MG63 (cell line): ENCODE data around the gene FCRL3. TPM values are rescaled to one million over a fixed set of nuclear protein-coding genes. Genes with fewer than 3 reads are reported as not detected.
"Not testable (repeated sequence)": the region's sequence is repeated elsewhere in the genome, so short reads cannot be mapped to it uniquely, and the experiment has no call there.

Source experiments
- DNase-seq: peaks from one replicate; pipeline ENCODE4 v3.0.0-alpha.2; 2020
- H3K27me3 ChIP-seq: fragments of 250-450 bp; sonication (Bioruptor Pico); 2 replicates; pipeline ENCODE4 v1.5.1; 2020; ENCODE audit warnings: mild to moderate bottlenecking, moderate library complexity
- H3K36me3 ChIP-seq: fragments of 250-450 bp; sonication (Bioruptor Pico); 2 replicates; pipeline ENCODE4 v1.5.1; 2020; ENCODE audit warnings: mild to moderate bottlenecking, moderate library complexity
- H3K4me3 ChIP-seq: fragments of 250-450 bp; sonication (Bioruptor Pico); 2 replicates; pipeline ENCODE4 v1.5.1; 2020; ENCODE audit warnings: mild to moderate bottlenecking, moderate library complexity
- H3K9me3 ChIP-seq: fragments of 250-450 bp; sonication (Bioruptor Pico); 2 replicates; pipeline ENCODE4 v1.5.1; 2020; ENCODE audit warnings: mild to moderate bottlenecking, moderate library complexity
- total RNA-seq: library from RNA; depleted of rRNA; stranded (reverse); fragments of >200 nt; shearing (Covaris generic); gene quantifications from 2 replicates; pipeline ENCODE4 v1.2.3, GENCODE V29; 2014; ENCODE audit warnings: low replicate concordance; rRNA removed

FCRL3 gene, protein sequence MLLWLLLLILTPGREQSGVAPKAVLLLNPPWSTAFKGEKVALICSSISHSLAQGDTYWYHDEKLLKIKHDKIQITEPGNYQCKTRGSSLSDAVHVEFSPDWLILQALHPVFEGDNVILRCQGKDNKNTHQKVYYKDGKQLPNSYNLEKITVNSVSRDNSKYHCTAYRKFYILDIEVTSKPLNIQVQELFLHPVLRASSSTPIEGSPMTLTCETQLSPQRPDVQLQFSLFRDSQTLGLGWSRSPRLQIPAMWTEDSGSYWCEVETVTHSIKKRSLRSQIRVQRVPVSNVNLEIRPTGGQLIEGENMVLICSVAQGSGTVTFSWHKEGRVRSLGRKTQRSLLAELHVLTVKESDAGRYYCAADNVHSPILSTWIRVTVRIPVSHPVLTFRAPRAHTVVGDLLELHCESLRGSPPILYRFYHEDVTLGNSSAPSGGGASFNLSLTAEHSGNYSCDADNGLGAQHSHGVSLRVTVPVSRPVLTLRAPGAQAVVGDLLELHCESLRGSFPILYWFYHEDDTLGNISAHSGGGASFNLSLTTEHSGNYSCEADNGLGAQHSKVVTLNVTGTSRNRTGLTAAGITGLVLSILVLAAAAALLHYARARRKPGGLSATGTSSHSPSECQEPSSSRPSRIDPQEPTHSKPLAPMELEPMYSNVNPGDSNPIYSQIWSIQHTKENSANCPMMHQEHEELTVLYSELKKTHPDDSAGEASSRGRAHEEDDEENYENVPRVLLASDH
- total RNA-seq = not detected in 2 replicates

DNA sequence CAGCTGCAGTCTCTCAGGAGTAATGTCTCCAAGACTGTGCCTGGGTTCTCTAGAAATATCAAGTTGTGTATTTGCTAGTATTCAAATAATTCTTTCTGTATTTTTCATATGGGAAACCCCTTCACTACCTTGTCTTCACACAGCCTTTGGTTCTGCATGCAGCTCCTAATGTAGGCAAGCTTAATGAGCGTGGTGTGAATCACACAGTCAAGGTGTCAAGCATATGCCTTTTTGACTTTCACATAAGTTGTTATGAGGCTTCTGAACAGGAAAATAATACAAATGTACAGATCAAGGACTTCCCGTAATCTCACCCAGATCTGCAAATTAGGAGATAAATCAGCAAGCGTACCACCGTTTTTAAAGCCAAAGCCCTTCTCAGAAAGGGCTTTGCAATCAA lies at the start of gene FCRL3:
FCRL3 (minus strand) TSS at position 38 of the 400 bp plus-strand sequence. CDS start 280 bp downstream, outside the sequence.
- Histone ChIP-seq H3K4me3 (no peak within 1 kb of the TSS), H3K9me3 (no peaks in the 10 kb centered on the region), H3K36me3 (no peaks in the 10 kb centered on the region), H3K27me3 (peaks cover 13% of the 10 kb centered on the region)
- no peak for DNase-seq

- no peaks in the 10 kb centered on the region for H3K36me3 ChIP-seq
- H3K9me3 ChIP-seq = no peaks in the 10 kb centered on the region
- no peaks in the 10 kb centered on the region; the same call in 1 of the 2 replicates for H3K27me3 ChIP-seq
- no peak overlapping the region for H3K4me3 ChIP-seq
- DNase-seq = no peak
These were observed 47.8 kb upstream of the FCRL3 start for GRCh38 chr1:157748262-157748817.

DNA sequence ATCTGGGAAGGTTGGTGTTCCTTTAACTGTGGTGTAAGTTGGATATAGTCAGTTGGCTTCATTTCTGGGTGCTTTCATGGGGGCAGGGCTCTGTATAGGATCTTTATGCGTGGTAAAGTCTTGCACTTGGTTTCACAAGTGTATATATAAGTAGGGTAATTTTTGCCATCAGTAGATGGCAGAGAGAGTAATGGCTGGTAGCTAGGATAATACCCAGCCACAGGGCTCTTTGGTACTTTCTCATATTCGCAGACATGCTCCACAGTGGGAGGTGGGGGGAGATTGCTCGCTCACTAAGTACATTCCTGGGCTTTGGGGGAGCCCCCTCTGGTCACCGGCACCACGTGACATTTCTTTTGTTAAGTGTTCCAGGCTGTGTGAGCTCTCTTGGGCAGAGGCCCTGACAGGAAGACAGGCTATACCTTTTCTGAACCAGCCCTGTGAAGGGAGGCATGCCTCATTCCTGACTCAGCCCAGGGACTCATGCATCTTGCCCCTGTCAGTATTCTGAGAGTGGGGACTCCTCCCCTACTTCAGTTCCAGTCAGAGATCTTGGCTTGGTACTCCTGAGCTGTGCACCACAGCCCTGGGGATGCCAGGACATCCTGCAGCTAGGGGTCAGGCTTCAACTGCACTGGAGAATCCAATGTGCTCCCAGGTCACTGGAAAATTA lies 38.8 kb upstream of the FCRL3 start:
- H3K9me3 ChIP-seq = no peaks in the 10 kb centered on the region
- peak; percentile 2 for DNase-seq

DNA sequence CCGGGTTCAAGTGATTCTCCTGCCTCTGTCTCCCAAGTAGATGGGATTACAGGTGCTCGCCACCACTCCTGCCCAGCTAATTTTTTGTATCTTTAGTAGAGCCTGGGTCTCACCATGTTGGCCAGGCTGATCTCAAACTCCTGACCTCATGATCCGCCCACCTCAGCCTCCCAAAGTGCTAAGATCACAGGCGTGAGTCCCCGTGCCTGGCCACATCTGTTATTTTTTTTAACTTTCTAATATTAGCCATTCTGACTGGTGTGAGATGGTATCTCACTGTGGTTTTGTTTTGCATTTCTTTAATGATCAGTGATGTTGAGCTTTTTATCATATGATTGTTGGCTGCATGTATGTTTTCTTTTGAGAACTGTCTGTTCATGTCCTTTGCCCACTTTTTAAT lies 35.4 kb upstream of the FCRL3 start:
- H3K36me3 ChIP-seq, H3K4me3 ChIP-seq, H3K9me3 ChIP-seq, H3K27me3 ChIP-seq, DNase-seq: not testable (repeated sequence)

More for the DNA sequence above, 38.8 kb upstream of the FCRL3 start:
- no peaks in the 10 kb centered on the region for H3K36me3 ChIP-seq
- no peaks in the 10 kb centered on the region for H3K27me3 ChIP-seq
- H3K4me3 ChIP-seq = no peak overlapping the region

- DNase-seq = no peak
- H3K27me3 ChIP-seq = no peaks in the 10 kb centered on the region
- no peaks in the 10 kb centered on the region for H3K36me3 ChIP-seq
- no peaks in the 10 kb centered on the region for H3K9me3 ChIP-seq
- H3K4me3 ChIP-seq = no peak overlapping the region
These were observed 33.8 kb upstream of the FCRL3 start for GRCh38 chr1:157734321-157734720.

- H3K9me3 ChIP-seq = no peaks in the 10 kb centered on the region
- peaks cover 4% of the 10 kb centered on the region; the same call in 1 of the 2 replicates for H3K27me3 ChIP-seq
- no peak for DNase-seq
- no peaks in the 10 kb centered on the region for H3K36me3 ChIP-seq
- no peak overlapping the region for H3K4me3 ChIP-seq
These were observed 32.2 kb upstream of the FCRL3 start for GRCh38 chr1:157732755-157733154.

DNA sequence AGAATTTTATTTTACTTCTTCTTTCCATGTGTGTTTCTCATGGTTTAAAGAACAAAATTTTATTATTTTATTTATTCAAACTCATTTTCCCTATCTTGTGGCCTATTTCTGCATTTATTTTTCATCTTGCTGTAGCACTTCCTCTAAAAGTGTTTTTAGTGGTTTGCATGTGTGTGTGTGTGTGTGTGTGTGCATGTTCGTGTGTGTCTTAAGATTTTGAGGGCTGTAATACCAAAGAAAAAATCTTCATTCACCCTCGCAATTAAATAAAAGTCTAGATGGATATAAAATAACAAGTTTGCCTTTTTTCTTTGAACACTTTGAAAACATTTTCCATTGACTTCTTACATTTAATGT lies 24.6 kb upstream of the FCRL3 start:
- no peak for DNase-seq
- no peak overlapping the region for H3K4me3 ChIP-seq
- H3K36me3 ChIP-seq = no peaks in the 10 kb centered on the region
- H3K9me3 ChIP-seq = no peaks in the 10 kb centered on the region
- peaks cover 4% of the 10 kb centered on the region for H3K27me3 ChIP-seq

DNA sequence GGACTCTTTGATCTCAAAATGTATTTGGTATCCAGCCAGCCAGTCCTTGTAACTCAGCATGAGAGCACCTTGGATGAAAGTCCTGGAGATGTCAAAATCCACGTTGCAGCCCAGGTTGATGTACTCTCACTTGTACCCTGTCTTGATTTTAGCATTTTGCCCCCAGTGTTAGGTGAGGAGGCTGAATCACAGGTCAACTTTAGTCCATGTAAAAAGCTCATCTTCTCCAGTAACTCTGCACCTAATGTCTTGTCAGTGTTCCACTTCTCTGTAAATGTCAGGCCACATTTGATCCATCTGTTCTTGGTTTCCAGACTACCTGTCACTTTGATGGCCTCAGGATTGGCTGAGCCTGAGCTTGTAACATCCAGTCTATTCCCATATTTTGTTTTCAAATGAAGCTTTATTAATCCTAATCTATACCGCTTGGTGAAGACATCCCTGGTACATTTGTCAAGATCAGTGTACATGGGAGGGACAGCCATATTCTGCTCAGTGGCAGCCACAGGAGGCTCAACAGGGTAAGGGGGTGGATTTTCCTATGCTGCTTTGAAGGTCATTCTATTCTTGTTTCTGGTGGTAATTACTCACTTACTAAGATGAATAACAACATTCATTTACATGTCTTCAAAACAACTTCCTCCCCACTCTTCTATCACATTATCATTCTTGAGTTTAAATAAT lies 24.1 kb upstream of the FCRL3 start:
- Histone ChIP-seq H3K9me3 (no peaks in the 10 kb centered on the region), H3K27me3 (peaks cover 4% of the 10 kb centered on the region), H3K4me3 (no peak overlapping the region), H3K36me3 (no peaks in the 10 kb centered on the region)
- no peak for DNase-seq

GRCh38 chr1:157723157-157723556 lies 22.6 kb upstream of the FCRL3 start:
- Histone ChIP-seq H3K27me3 (peaks cover 2% of the 10 kb centered on the region), H3K4me3 (no peak overlapping the region), H3K9me3 (no peaks in the 10 kb centered on the region), H3K36me3 (no peaks in the 10 kb centered on the region)
- no peak for DNase-seq

GRCh38 chr1:157721985-157722384 lies 21.4 kb upstream of the FCRL3 start:
- Histone ChIP-seq H3K36me3 (no peaks in the 10 kb centered on the region), H3K27me3 (no peaks in the 10 kb centered on the region; the same call in 1 of the 2 replicates), H3K4me3 (no peak overlapping the region), H3K9me3 (no peaks in the 10 kb centered on the region)
- no peak for DNase-seq

DNA sequence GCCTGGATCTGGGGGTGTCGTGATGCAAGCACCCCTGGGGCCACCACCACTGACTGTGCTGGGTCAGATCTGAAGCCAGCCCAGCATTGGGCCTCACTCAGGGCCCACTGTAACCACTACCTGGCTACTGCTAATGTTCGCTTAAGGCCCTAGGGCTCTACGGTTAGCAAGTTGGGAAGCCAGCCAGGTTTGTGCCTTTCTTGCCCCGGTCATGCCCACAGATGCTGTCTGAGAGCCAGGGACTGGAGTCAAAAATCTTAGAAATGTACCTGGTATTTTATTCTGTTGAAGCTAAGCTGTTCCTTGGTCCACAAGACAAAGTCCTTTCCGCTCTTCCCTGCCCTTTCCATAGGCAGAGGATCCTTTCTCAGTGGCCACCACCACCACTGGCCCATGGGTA lies 15.2 kb upstream of the FCRL3 start:
- no peak overlapping the region for H3K4me3 ChIP-seq

GRCh38 chr1:157711802-157712201 lies 11.2 kb upstream of the FCRL3 start:
- no peak overlapping the region for H3K4me3 ChIP-seq
- no peaks in the 10 kb centered on the region for H3K36me3 ChIP-seq
- 0 out of 2 replicates have a peak, but pooled peaks cover 3% of the 10 kb centered on the region for H3K27me3 ChIP-seq
- no peak for DNase-seq
- H3K9me3 ChIP-seq = no peaks in the 10 kb centered on the region

More for the DNA sequence above, 15.2 kb upstream of the FCRL3 start:
- Histone ChIP-seq H3K27me3 (no peaks in the 10 kb centered on the region; the same call in 1 of the 2 replicates), H3K36me3 (no peaks in the 10 kb centered on the region), H3K9me3 (no peaks in the 10 kb centered on the region)
- no peak for DNase-seq

DNA sequence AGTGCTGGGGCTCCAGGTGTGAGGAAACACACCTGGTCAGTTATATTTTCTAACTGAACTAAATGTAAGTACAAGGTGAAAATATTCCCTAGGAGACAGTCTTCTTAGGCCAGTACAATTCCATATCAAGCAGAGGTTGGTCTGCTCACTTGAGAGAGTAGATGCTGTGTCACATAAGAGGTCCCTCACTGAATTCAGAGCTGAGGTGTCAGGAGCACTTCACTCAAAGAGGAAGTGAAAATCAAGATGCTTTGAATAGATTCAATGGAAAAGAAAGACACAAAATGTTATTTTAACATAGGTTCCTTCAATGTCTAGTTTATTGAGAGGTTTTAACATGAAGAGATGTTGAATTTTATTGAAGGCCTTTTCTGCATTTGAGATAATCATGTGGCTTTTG lies 4.3 kb upstream of the FCRL3 start:
- Histone ChIP-seq H3K4me3 (no peak overlapping the region), H3K9me3 (no peaks in the 10 kb centered on the region), H3K36me3 (no peaks in the 10 kb centered on the region), H3K27me3 (peaks cover 8% of the 10 kb centered on the region)
- DNase-seq = no peak

DNA sequence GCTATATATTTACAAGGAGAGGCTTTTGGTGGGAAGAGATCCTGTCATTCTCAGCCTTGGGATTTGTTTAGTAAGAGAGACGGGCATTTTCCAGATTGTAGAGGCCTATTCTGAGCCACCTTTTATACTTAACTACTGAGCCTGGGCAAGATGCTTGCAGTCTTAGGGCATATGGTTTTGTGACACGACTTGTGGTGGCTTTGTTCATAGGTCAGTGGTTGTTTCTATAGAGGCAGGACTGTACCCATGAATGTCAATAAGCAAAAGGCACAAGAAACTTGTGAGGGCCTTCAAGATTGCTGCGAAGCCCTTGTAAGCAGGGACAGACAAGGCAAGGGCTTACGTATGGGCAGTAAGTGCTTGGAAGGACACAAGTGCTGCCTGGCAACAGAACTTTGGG lies 3.4 kb upstream of the FCRL3 start:
- H3K4me3 ChIP-seq = no peak overlapping the region
- DNase-seq = no peak
- H3K27me3 ChIP-seq = peaks cover 11% of the 10 kb centered on the region
- H3K36me3 ChIP-seq = no peaks in the 10 kb centered on the region
- H3K9me3 ChIP-seq = no peaks in the 10 kb centered on the region

GRCh38 chr1:157702308-157702825 lies 1.8 kb upstream of the FCRL3 start:
- no peak for DNase-seq
- Histone ChIP-seq H3K4me3 (no peak overlapping the region), H3K36me3 (no peaks in the 10 kb centered on the region), H3K27me3 (peaks cover 13% of the 10 kb centered on the region), H3K9me3 (no peaks in the 10 kb centered on the region)

DNA sequence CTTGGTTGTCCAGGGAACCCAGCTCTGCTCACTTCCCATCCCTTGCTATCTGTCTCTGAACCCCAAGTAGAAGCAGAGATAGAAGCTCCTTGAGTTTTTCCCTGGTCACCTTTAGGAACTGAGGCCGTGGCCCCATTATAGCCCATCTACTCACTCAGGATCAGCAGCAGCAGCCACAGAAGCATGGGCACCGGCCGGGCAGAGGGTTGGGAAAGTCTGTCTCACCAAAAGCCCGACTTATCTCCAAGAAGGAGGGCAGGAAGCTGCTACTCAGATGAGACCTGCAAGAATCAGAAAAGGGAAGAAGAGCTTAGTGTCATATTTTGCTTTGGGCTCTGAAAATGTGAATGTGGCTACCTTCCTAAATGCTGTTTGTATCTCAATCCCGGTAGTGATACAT lies 264 bp downstream of the FCRL3 start:
- no peak for DNase-seq
- H3K36me3 ChIP-seq = no peaks in the 10 kb centered on the region
- H3K27me3 ChIP-seq = peaks cover 13% of the 10 kb centered on the region
- no peaks in the 10 kb centered on the region for H3K9me3 ChIP-seq
- no peak overlapping the region for H3K4me3 ChIP-seq
